Dedifferentiated amniotic fluid mesenchymal stem cell (primary cell): ENCODE data around the gene NEURL4.

Experiments used
- DNase-seq: peaks from one replicate; pipeline ENCODE4 v3.0.0-alpha.2; 2016; ENCODE audit errors: extremely low spot score

NEURL4 gene

GRCh38 chr17:7323731-7324437 lies 5.3 kb downstream of the NEURL4 start:
- DNase-seq, result no peak

GRCh38 chr17:7322520-7323194 lies 6.5 kb downstream of the NEURL4 start:
- no peak for DNase-seq

- no peak for DNase-seq
These were observed 7.7 kb downstream of the NEURL4 start for GRCh38 chr17:7321466-7321865.

GRCh38 chr17:7318121-7318860 lies 10.8 kb downstream of the NEURL4 start:
- DNase-seq, result no peak

GRCh38 chr17:7317161-7317803 lies 11.9 kb downstream of the NEURL4 start:
- DNase-seq, result no peak

GRCh38 chr17:7315570-7316235 lies 13.4 kb downstream of the NEURL4 start:
- DNase-seq, result no peak

GRCh38 chr17:7314719-7315569 lies 14.2 kb downstream of the NEURL4 start, which contains the start of gene GPS2:
Gene GPS2 (minus strand): TSS chr17:7315360. CDS start chr17:7315052, 308 bp downstream.
- DNase-seq, result peak; percentile 61

GRCh38 chr17:7313890-7314718 lies 15.0 kb downstream of the NEURL4 start:
- no peak for DNase-seq

- DNase-seq, result no peak
These were observed 15.8 kb downstream of the NEURL4 start for GRCh38 chr17:7313088-7313889.

GRCh38 chr17:7312432-7313087 lies 16.6 kb downstream of the NEURL4 start:
- DNase-seq, result no peak

- DNase-seq, result no peak
These were observed 17.9 kb downstream of the NEURL4 start for GRCh38 chr17:7311110-7311705.

- DNase-seq, result no peak
These were observed 19.5 kb downstream of the NEURL4 start for GRCh38 chr17:7309628-7310027.

- DNase-seq, result peak; percentile 81
These were observed 20.3 kb downstream of the NEURL4 start for GRCh38 chr17:7308625-7309433.

GRCh38 chr17:7307686-7308624 lies 21.2 kb downstream of the NEURL4 start:
- no peak for DNase-seq

- DNase-seq, result peak; percentile 100
These were observed 22.0 kb downstream of the NEURL4 start, which contains the start of gene EIF5A for GRCh38 chr17:7306911-7307685. Gene EIF5A (plus strand): TSS chr17:7307628. CDS start chr17:7309636, 2,008 bp downstream.
